Mammary epithelial cell (primary cell): ENCODE measurements around the gene NCOA1.

ENCODE experiments used
- CTCF ChIP-seq, 2 donors: IDR thresholded peaks in 1 of 2; conservative IDR thresholded peaks in 1 of 2; 2 replicates each; pipeline ENCODE4 v1.5.1; 2011 to 2012; ENCODE audit warnings: inconsistent platforms in 2 of 2, low read length in 2 of 2, mild to moderate bottlenecking in 2 of 2, control low read depth in 1 of 2, low read depth in 1 of 2; ENCODE audit not compliant: insufficient read depth in 1 of 2; ENCODE audit errors: extremely low read depth in 1 of 2
- EZH2 ChIP-seq: IDR thresholded peaks from 2 replicates; pipeline ENCODE4 v1.6.1; 2012; ENCODE audit warnings: low read length, inconsistent platforms, borderline replicate concordance

- TF ChIP-seq CTCF (conservative IDR thresholded peaks at IDR 0.05 in 1 of 2, IDR thresholded peaks at IDR 0.05 in 1 of 2; ENCODE audit: extremely low read depth in 1 of 2, insufficient read depth in 1 of 2, low read depth in 1 of 2, low read length in 2 of 2), result no peak
- TF ChIP-seq EZH2, result no peak
These were observed 29.1 kb downstream of the NCOA1 start for GRCh38 chr2:24520175-24520574.
